B cell (primary cell): ENCODE results near the gene KIR2DL3. TPM values are rescaled to one million over a fixed set of nuclear protein-coding genes. Genes with fewer than 3 reads are reported as not detected.
"Not testable (repeated sequence)": the region's sequence is repeated elsewhere in the genome, so short reads cannot be mapped to it uniquely, and the experiment has no call there.

ENCODE experiments used
- ATAC-seq: fragments of 200-7000 bp; cut with Tn5 transposase; one replicate; pipeline ENCODE4 v1.10.0; 2021; ENCODE audit warnings: low read depth, mild to moderate bottlenecking, moderate number of reproducible peaks, moderate library complexity
- CTCF ChIA-PET: fragments of 350-600 bp; sonication (Branson Sonifier 250); formaldehyde crosslinking; loops from one replicate; lab custom pipeline; 2021; ENCODE audit warnings: antibody characterized with exemption, inconsistent platforms; lab: Charles Lee
- POLR2A ChIA-PET: fragments of 350-600 bp; sonication (Branson Sonifier 250); formaldehyde crosslinking; loops from one replicate; lab custom pipeline; 2021; ENCODE audit warnings: antibody characterized with exemption; lab: Charles Lee
- DNase-seq: peaks from one replicate; pipeline ENCODE4 v3.0.0; 2013
- H2AFZ ChIP-seq: 2 replicates; pipeline ENCODE4 v1.6.1; 2012; ENCODE audit warnings: mild to moderate bottlenecking, low read depth, low read length; ENCODE audit not compliant: insufficient read depth, poor library complexity, severe bottlenecking
- H3K27ac ChIP-seq, 2 donors: 1 replicate in 1 of 2; 2 replicates in 1 of 2; pipeline ENCODE4 v1.5.1; 2012 to 2013; ENCODE audit warnings: low read length in 2 of 2, mild to moderate bottlenecking in 2 of 2, moderate library complexity in 1 of 2
- H3K27me3 ChIP-seq, 4 experiments: fragments of 200-600 bp in 1 of 4; sonication (generic) in 1 of 4; replicated peaks in 1 of 4; 1 replicate in 2 of 4; 2 replicates in 2 of 4; pipeline versions ENCODE4 v1.6.1 to v1.7.0; 2013 to 2016; ENCODE audit warnings: low read length in 3 of 4, mild to moderate bottlenecking in 2 of 4, mixed read lengths in 1 of 4, moderate library complexity in 1 of 4; ENCODE audit not compliant: insufficient read depth in 4 of 4, control insufficient read depth in 3 of 4; ENCODE audit errors: control extremely low read depth in 1 of 4
- H3K36me3 ChIP-seq, 2 experiments: replicated peaks in 1 of 2; 1 replicate in 1 of 2; 2 replicates in 1 of 2; pipeline versions ENCODE4 v1.6.1 to v1.7.1; 2013; ENCODE audit warnings: low read length in 1 of 2; ENCODE audit not compliant: insufficient read depth in 2 of 2, control insufficient read depth in 1 of 2; ENCODE audit errors: control extremely low read depth in 1 of 2, extremely low read depth in 1 of 2
- H3K4me1 ChIP-seq, 2 donors: fragments of 200-600 bp in 1 of 2; sonication (generic) in 1 of 2; 1 replicate in 1 of 2; 2 replicates in 1 of 2; pipeline versions ENCODE4 v1.5.1 to v1.6.1; 2013 to 2017; ENCODE audit warnings: low read length in 2 of 2; ENCODE audit not compliant: control insufficient read depth in 2 of 2, insufficient read depth in 2 of 2
- H3K4me2 ChIP-seq: replicated peaks from 2 replicates; pipeline ENCODE3; 2012; ENCODE audit warnings: mild to moderate bottlenecking, low read depth, low read length; ENCODE audit not compliant: poor library complexity, severe bottlenecking
- H3K4me3 ChIP-seq, 5 experiments: fragments of 200-600 bp in 1 of 5; sonication (generic) in 1 of 5; 1 replicate in 3 of 5; 2 replicates in 2 of 5; pipeline versions ENCODE4 v1.5.1 to v1.7.0; 2011 to 2016; ENCODE audit warnings: low read length in 4 of 5, mild to moderate bottlenecking in 4 of 5, low read depth in 2 of 5, control low read depth in 1 of 5, moderate library complexity in 1 of 5; ENCODE audit not compliant: insufficient read depth in 1 of 5; ENCODE audit errors: control extremely low read depth in 1 of 5, extremely low read depth in 1 of 5
- H3K79me2 ChIP-seq: fragments of 200-600 bp; sonication (generic); one replicate; pipeline ENCODE4 v1.6.0; 2016; ENCODE audit warnings: low read length; ENCODE audit not compliant: control insufficient read depth, insufficient read depth
- H3K9ac ChIP-seq: fragments of 200-600 bp; sonication (generic); 2 replicates; pipeline ENCODE4 v1.6.1; 2017; ENCODE audit warnings: mild to moderate bottlenecking, low read length, moderate library complexity
- H3K9me3 ChIP-seq, 3 donors: one replicate each; pipeline versions ENCODE4 v1.6.1 to v1.7.1; 2013; ENCODE audit warnings: low read length in 2 of 3; ENCODE audit not compliant: control insufficient read depth in 2 of 3, insufficient read depth in 1 of 3; ENCODE audit errors: control extremely low read depth in 1 of 3
- H4K20me1 ChIP-seq: 2 replicates; pipeline ENCODE4 v1.6.0; 2012; ENCODE audit warnings: mild to moderate bottlenecking, low read length; ENCODE audit not compliant: insufficient read depth, control insufficient read depth, poor library complexity, severe bottlenecking
- H3K27ac Mint-ChIP-seq: one replicate; pipeline ENCODE4 v1.8.0; 2021; ENCODE audit warnings: mixed read lengths
- H3K27me3 Mint-ChIP-seq: one replicate; pipeline ENCODE4 v1.8.0; 2021; ENCODE audit warnings: mixed read lengths
- H3K4me1 Mint-ChIP-seq: one replicate; pipeline ENCODE4 v1.8.0; 2021; ENCODE audit warnings: mixed read lengths
- H3K4me3 Mint-ChIP-seq: one replicate; pipeline ENCODE4 v1.8.0; 2021; ENCODE audit warnings: mixed read lengths
- H3K9me3 Mint-ChIP-seq: one replicate; pipeline ENCODE4 v1.8.0; 2022; ENCODE audit warnings: mixed read lengths; ENCODE audit not compliant: insufficient read depth
- WGBS: methylation state at CpG from one replicate; pipeline ENCODE4 v1.1.5; 2013; ENCODE audit warnings: missing lambda C conversion rate; ENCODE audit not compliant: insufficient coverage; 5-methylcytosine and 5-hydroxymethylcytosine counted together
- intact Hi-C: fragments of 100-400 bp; cut with micrococcal nuclease; formaldehyde crosslinking; loops from one replicate; pipeline ENCODE4 v1.10.0; 2022
- polyA plus RNA-seq: library from polyadenylated mRNA; depleted of rRNA; stranded (reverse); fragments of >200 nt; gene quantifications from 2 replicates; pipeline ENCODE4 v1.2.3, GENCODE V29; 2012
- total RNA-seq, 2 donors: library from RNA; stranded (reverse); fragments of 120-200 nt in 1 of 2; gene quantifications; 1 replicate in 1 of 2; 2 replicates in 1 of 2; pipeline versions ENCODE4 v1.2.3 to v1.2.4, GENCODE V29; 2013 to 2022

Gene KIR2DL3
- total and polyA plus RNA-seq, 2 donors (not counting 1 experiment from before 2014, with no cell fraction given): not detected

GRCh38 chr19:54747614-54748322, 9.5 kb downstream of the KIR2DL3 start:
- H3K4me3 Mint-ChIP-seq, H3K4me1 ChIP-seq, H3K9me3 Mint-ChIP-seq, H3K4me1 Mint-ChIP-seq, ATAC-seq, H2AFZ ChIP-seq, intact Hi-C loops, H3K27ac ChIP-seq, DNase-seq, H3K9ac ChIP-seq, H3K27me3 ChIP-seq, H3K79me2 ChIP-seq, H3K27ac Mint-ChIP-seq, H4K20me1 ChIP-seq, POLR2A ChIA-PET, H3K36me3 ChIP-seq, H3K4me2 ChIP-seq, CTCF ChIA-PET, H3K9me3 ChIP-seq, H3K4me3 ChIP-seq: not testable (repeated sequence)
- 38% methylated on average over 4 of the region's 9 CpGs for WGBS
- peaks cover 21% of the 10 kb centered on the region for H3K27me3 Mint-ChIP-seq

GRCh38 chr19:54750276-54750675, 12.0 kb downstream of the KIR2DL3 start:
- H3K27ac ChIP-seq, H3K4me3 ChIP-seq, H3K4me2 ChIP-seq, H3K27me3 ChIP-seq, ATAC-seq, H3K79me2 ChIP-seq, H3K27ac Mint-ChIP-seq, H4K20me1 ChIP-seq, POLR2A ChIA-PET, H3K9me3 ChIP-seq, H3K4me1 Mint-ChIP-seq, H3K36me3 ChIP-seq, H3K9me3 Mint-ChIP-seq, CTCF ChIA-PET, DNase-seq, intact Hi-C loops, H3K4me1 ChIP-seq, H3K9ac ChIP-seq, H2AFZ ChIP-seq, H3K4me3 Mint-ChIP-seq: not testable (repeated sequence)
- no CpG with 5 or more reads among the region's 6 CpGs for WGBS
- peaks cover 14% of the 10 kb centered on the region for H3K27me3 Mint-ChIP-seq

- H3K36me3 ChIP-seq, H3K4me2 ChIP-seq, ATAC-seq, H2AFZ ChIP-seq, H3K9me3 Mint-ChIP-seq, H3K27me3 ChIP-seq, DNase-seq, H3K4me1 Mint-ChIP-seq, H3K9me3 ChIP-seq, H3K4me1 ChIP-seq, intact Hi-C loops, H4K20me1 ChIP-seq, H3K79me2 ChIP-seq, POLR2A ChIA-PET, H3K4me3 ChIP-seq, H3K27me3 Mint-ChIP-seq, CTCF ChIA-PET, H3K27ac ChIP-seq, H3K27ac Mint-ChIP-seq, H3K4me3 Mint-ChIP-seq, H3K9ac ChIP-seq: not testable (repeated sequence)
- 83% methylated on average over 9 of the region's 12 CpGs for WGBS
These were observed 18.1 kb downstream of the KIR2DL3 start for GRCh38 chr19:54756204-54757110.
